Measurements from ENCODE around the gene BOLA3.
"Not testable (repeated sequence)": the region's sequence is repeated elsewhere in the genome, so short reads cannot be mapped to it uniquely, and the experiment has no call there.

The BOLA3 gene

GRCh38 chr2:74147727-74148456 lies at the start of gene BOLA3:
TSS of gene BOLA3 (minus strand) at chr2:74147912. CDS start at chr2:74147874, 38 bp downstream.
- DNase-seq (ENCODE audit: low spot score), result peak; percentile 95

GRCh38 chr2:74197049-74197448 lies 49.3 kb upstream of the BOLA3 start:
- DNase-seq (ENCODE audit: low spot score), result no peak

- no peak for DNase-seq (ENCODE audit: low spot score)
Measured at GRCh38 chr2:74194799-74195198, 47.1 kb upstream of the BOLA3 start.

GRCh38 chr2:74191596-74192380 lies 44.1 kb upstream of the BOLA3 start:
- DNase-seq (ENCODE audit: low spot score), result no peak

GRCh38 chr2:74188696-74189095 lies 41.0 kb upstream of the BOLA3 start:
- DNase-seq (ENCODE audit: low spot score), result no peak

GRCh38 chr2:74188018-74188601 lies 40.4 kb upstream of the BOLA3 start:
- DNase-seq (ENCODE audit: low spot score), result no peak

GRCh38 chr2:74186706-74187105 lies 39.0 kb upstream of the BOLA3 start:
- DNase-seq (ENCODE audit: low spot score), result not testable (repeated sequence)

- DNase-seq (ENCODE audit: low spot score), result peak; percentile 67
Measured at GRCh38 chr2:74186038-74186437, 38.3 kb upstream of the BOLA3 start.

- DNase-seq (ENCODE audit: low spot score), result no peak
Measured at GRCh38 chr2:74183878-74184277, 36.2 kb upstream of the BOLA3 start.

- peak; percentile 63 for DNase-seq (ENCODE audit: low spot score)
Measured at GRCh38 chr2:74181739-74182138, 34.0 kb upstream of the BOLA3 start.

GRCh38 chr2:74179063-74179865 lies 31.6 kb upstream of the BOLA3 start:
- no peak for DNase-seq (ENCODE audit: low spot score)

- peak; percentile 96 for DNase-seq (ENCODE audit: low spot score)
Measured at GRCh38 chr2:74178211-74179062, 30.7 kb upstream of the BOLA3 start, which contains the start of gene MOB1A. TSS of gene MOB1A (minus strand) at chr2:74178879. CDS start at chr2:74178674, 205 bp downstream.

- no peak for DNase-seq (ENCODE audit: low spot score)
Measured at GRCh38 chr2:74177696-74178095, 30.0 kb upstream of the BOLA3 start.

- no peak for DNase-seq (ENCODE audit: low spot score)
Measured at GRCh38 chr2:74174909-74175308, 27.2 kb upstream of the BOLA3 start.

GRCh38 chr2:74168739-74169138 lies 21.0 kb upstream of the BOLA3 start:
- no peak for DNase-seq (ENCODE audit: low spot score)

- no peak for DNase-seq (ENCODE audit: low spot score)
Measured at GRCh38 chr2:74164761-74165160, 17.0 kb upstream of the BOLA3 start.

- no peak for DNase-seq (ENCODE audit: low spot score)
Measured at GRCh38 chr2:74162951-74163350, 15.2 kb upstream of the BOLA3 start.

- no peak for DNase-seq (ENCODE audit: low spot score)
Measured at GRCh38 chr2:74155830-74156229, 8.1 kb upstream of the BOLA3 start.

- DNase-seq (ENCODE audit: low spot score), result no peak
Measured at GRCh38 chr2:74152954-74153353, 5.2 kb upstream of the BOLA3 start.

- DNase-seq (ENCODE audit: low spot score), result no peak
Measured at GRCh38 chr2:74149570-74150319, 2.0 kb upstream of the BOLA3 start.

- peak; percentile 26 for DNase-seq (ENCODE audit: low spot score)
Measured at GRCh38 chr2:74149247-74149525, 1.5 kb upstream of the BOLA3 start.

Measured in germinal center (tissue), 1 donor.